ENCODE results near the gene DLX6.

The DLX6 gene

GRCh38 chr7:96989859-96990317 is 15.5 kb upstream of the DLX6 start:
- no peak for TF ChIP-seq SIN3A (IDR thresholded peaks at IDR 0.05; ENCODE audit: borderline replicate concordance, insufficient read depth, low read length)
- TF ChIP-seq POLR2AphosphoS5 (IDR thresholded peaks at IDR 0.05; ENCODE audit: low read depth, low read length), result no peak
- no peak for TF ChIP-seq REST (IDR thresholded peaks at IDR 0.05; ENCODE audit: insufficient read depth in 1 of 2, low read depth in 2 of 2, low read length in 2 of 2)
- no peak for TF ChIP-seq FOXP2 (optimal IDR thresholded peaks at IDR 0.05; ENCODE audit: borderline replicate concordance, extremely low read depth, extremely low read length, insufficient read depth)
- no peak for TF ChIP-seq TAF1 (IDR thresholded peaks at IDR 0.05; ENCODE audit: borderline replicate concordance, insufficient read depth, low read length)

- no peak for TF ChIP-seq REST (IDR thresholded peaks at IDR 0.05; ENCODE audit: insufficient read depth in 1 of 2, low read depth in 2 of 2, low read length in 2 of 2)
- no peak for TF ChIP-seq POLR2AphosphoS5 (IDR thresholded peaks at IDR 0.05; ENCODE audit: low read depth, low read length)
- TF ChIP-seq SIN3A (IDR thresholded peaks at IDR 0.05; ENCODE audit: borderline replicate concordance, insufficient read depth, low read length), result no peak
- TF ChIP-seq FOXP2 (optimal IDR thresholded peaks at IDR 0.05; ENCODE audit: borderline replicate concordance, extremely low read depth, extremely low read length, insufficient read depth), result no peak
- no peak for TF ChIP-seq TAF1 (IDR thresholded peaks at IDR 0.05; ENCODE audit: borderline replicate concordance, insufficient read depth, low read length)
Measured at GRCh38 chr7:96991546-96992191, 13.7 kb upstream of the DLX6 start.

GRCh38 chr7:96992192-96993005 is 13.0 kb upstream of the DLX6 start:
- TF ChIP-seq REST (IDR thresholded peaks at IDR 0.05; ENCODE audit: insufficient read depth in 1 of 2, low read depth in 2 of 2, low read length in 2 of 2) (no peak), FOXP2 (optimal IDR thresholded peaks at IDR 0.05; ENCODE audit: borderline replicate concordance, extremely low read depth, extremely low read length, insufficient read depth) (no peak), TAF1 (IDR thresholded peaks at IDR 0.05; ENCODE audit: borderline replicate concordance, insufficient read depth, low read length) (no peak), SIN3A (IDR thresholded peaks at IDR 0.05; ENCODE audit: borderline replicate concordance, insufficient read depth, low read length) (no peak), POLR2AphosphoS5 (IDR thresholded peaks at IDR 0.05; ENCODE audit: low read depth, low read length) (no peak)

GRCh38 chr7:96993094-96993865 is 12.1 kb upstream of the DLX6 start:
- TF ChIP-seq REST (IDR thresholded peaks at IDR 0.05; ENCODE audit: insufficient read depth in 1 of 2, low read depth in 2 of 2, low read length in 2 of 2) (no peak), POLR2AphosphoS5 (IDR thresholded peaks at IDR 0.05; ENCODE audit: low read depth, low read length) (no peak), TAF1 (IDR thresholded peaks at IDR 0.05; ENCODE audit: borderline replicate concordance, insufficient read depth, low read length) (no peak), FOXP2 (optimal IDR thresholded peaks at IDR 0.05; ENCODE audit: borderline replicate concordance, extremely low read depth, extremely low read length, insufficient read depth) (no peak), SIN3A (IDR thresholded peaks at IDR 0.05; ENCODE audit: borderline replicate concordance, insufficient read depth, low read length) (no peak)
